Testis (tissue), 2 donors: ENCODE measurements around the gene TACC2.

Experiments used
- POLR2A ChIP-seq: fragments of 450-650 bp; IDR thresholded peaks from one replicate; pipeline ENCODE4 v1.6.1; 2017; ENCODE audit warnings: antibody characterized with exemption, mild to moderate bottlenecking, moderate library complexity
- TF ChIP-seq, protein P1 (sequence below), 3 experiments: fragments of 450-650 bp in 2 of 3; fragments of 200-600 bp in 1 of 3; sonication (generic) in 1 of 3; IDR thresholded peaks; one replicate each; pipeline ENCODE4 v1.5.1; 2016 to 2019; ENCODE audit warnings: antibody characterized with exemption in 3 of 3, mild to moderate bottlenecking in 2 of 3, moderate library complexity in 1 of 3

DNA sequence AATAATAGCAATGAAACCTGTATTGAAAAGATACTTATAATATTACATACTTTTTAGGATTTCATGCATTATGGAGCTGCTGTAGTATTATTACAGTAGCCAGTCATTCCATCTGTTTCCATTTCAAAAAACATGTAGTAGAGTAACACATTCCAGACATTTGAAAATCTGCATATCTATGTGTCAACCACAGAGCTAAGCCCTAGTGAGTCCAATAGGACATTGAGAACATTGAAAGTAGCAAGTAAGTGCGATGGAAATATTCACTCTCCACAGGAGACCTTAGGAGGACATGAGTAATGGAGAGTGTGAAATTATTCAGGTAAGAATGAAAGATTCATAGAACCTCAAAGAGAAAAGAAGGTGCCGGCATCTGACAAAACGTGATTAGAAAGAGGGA, 29.3 kb upstream of the TACC2 start:
- TF ChIP-seq, protein P1, sequence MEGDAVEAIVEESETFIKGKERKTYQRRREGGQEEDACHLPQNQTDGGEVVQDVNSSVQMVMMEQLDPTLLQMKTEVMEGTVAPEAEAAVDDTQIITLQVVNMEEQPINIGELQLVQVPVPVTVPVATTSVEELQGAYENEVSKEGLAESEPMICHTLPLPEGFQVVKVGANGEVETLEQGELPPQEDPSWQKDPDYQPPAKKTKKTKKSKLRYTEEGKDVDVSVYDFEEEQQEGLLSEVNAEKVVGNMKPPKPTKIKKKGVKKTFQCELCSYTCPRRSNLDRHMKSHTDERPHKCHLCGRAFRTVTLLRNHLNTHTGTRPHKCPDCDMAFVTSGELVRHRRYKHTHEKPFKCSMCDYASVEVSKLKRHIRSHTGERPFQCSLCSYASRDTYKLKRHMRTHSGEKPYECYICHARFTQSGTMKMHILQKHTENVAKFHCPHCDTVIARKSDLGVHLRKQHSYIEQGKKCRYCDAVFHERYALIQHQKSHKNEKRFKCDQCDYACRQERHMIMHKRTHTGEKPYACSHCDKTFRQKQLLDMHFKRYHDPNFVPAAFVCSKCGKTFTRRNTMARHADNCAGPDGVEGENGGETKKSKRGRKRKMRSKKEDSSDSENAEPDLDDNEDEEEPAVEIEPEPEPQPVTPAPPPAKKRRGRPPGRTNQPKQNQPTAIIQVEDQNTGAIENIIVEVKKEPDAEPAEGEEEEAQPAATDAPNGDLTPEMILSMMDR (IDR thresholded peaks at IDR 0.05), result no peak
- no peak for TF ChIP-seq POLR2A
